ENCODE data around the gene ARHGAP15.

- TF ChIP-seq CTCF (IDR thresholded peaks at IDR 0.05; ENCODE audit: low read depth, low read length, poor library complexity, severe bottlenecking) (no peak), EZH2phosphoT487 (IDR thresholded peaks at IDR 0.05; ENCODE audit: borderline replicate concordance, low read length) (no peak)
Measured at GRCh38 chr2:143195511-143195910, 66.3 kb downstream of the ARHGAP15 start.
